ENCODE results near the gene DBX2. TPM values are rescaled to one million over a fixed set of nuclear protein-coding genes. Genes with fewer than 3 reads are reported as not detected.

The DBX2 gene
- total RNA-seq, 4 donors from 2014 or later = 0.12 to 3.8 (median 0.81) TPM

- ATAC-seq (ENCODE audit: low FRiP score) (no peak), DNase-seq (ENCODE audit: low spot score) (no peak)
- TF ChIP-seq CTCF (IDR thresholded peaks at IDR 0.05) = no peak
Measured at GRCh38 chr12:45042599-45042998, 8.3 kb downstream of the DBX2 start.

- TF ChIP-seq CTCF (IDR thresholded peaks at IDR 0.05) = no peak
- DNase-seq (ENCODE audit: low spot score) (no peak), ATAC-seq (ENCODE audit: low FRiP score) (no peak)
Measured at GRCh38 chr12:45040977-45041376, 9.9 kb downstream of the DBX2 start.

GRCh38 chr12:45039757-45040156 is 11.1 kb downstream of the DBX2 start:
- no peak for TF ChIP-seq CTCF (IDR thresholded peaks at IDR 0.05)
- no peak for DNase-seq (ENCODE audit: low spot score)
- ATAC-seq (ENCODE audit: low FRiP score) = no peak

- TF ChIP-seq CTCF (IDR thresholded peaks at IDR 0.05) = no peak
- ATAC-seq (ENCODE audit: low FRiP score) = no peak
- DNase-seq (ENCODE audit: low spot score) = no peak
Measured at GRCh38 chr12:45034861-45035265, 16.0 kb downstream of the DBX2 start.

- ATAC-seq (ENCODE audit: low FRiP score) = no peak
- TF ChIP-seq CTCF (IDR thresholded peaks at IDR 0.05) = no peak
- no peak for DNase-seq (ENCODE audit: low spot score)
Measured at GRCh38 chr12:45017916-45018315, 33.0 kb downstream of the DBX2 start.

GRCh38 chr12:45014396-45014795 is 36.5 kb downstream of the DBX2 start:
- DNase-seq (ENCODE audit: low spot score) (no peak), ATAC-seq (ENCODE audit: low FRiP score) (no peak)
- TF ChIP-seq CTCF (IDR thresholded peaks at IDR 0.05) = no peak

- no peak for TF ChIP-seq CTCF (IDR thresholded peaks at IDR 0.05)
- ATAC-seq (ENCODE audit: low FRiP score) = no peak
Measured at GRCh38 chr12:45012749-45013148, 38.1 kb downstream of the DBX2 start.

More at GRCh38 chr12:45012749-45013148, 38.1 kb downstream of the DBX2 start:
- DNase-seq (ENCODE audit: low spot score) = no peak
